Keratinocyte (primary cell): ENCODE results near the gene BOD1L1.

ENCODE experiments used
- EZH2 ChIP-seq: IDR thresholded peaks from one replicate; pipeline ENCODE4 v1.6.1; 2012; ENCODE audit warnings: inconsistent platforms, mild to moderate bottlenecking, low read length, moderate library complexity
- TF ChIP-seq, protein P1 (sequence below), 3 experiments: IDR thresholded peaks in 1 of 3; conservative IDR thresholded peaks in 1 of 3; optimal IDR thresholded peaks in 1 of 3; 2 replicates in 2 of 3; 3 replicates in 1 of 3; pipeline versions ENCODE3 to v1.5.1; 2011; ENCODE audit warnings: low read length in 3 of 3, mild to moderate bottlenecking in 3 of 3, moderate library complexity in 2 of 3, control low read depth in 1 of 3, inconsistent platforms in 1 of 3; ENCODE audit not compliant: insufficient read depth in 2 of 3; ENCODE audit errors: extremely low read depth in 1 of 3

DNA sequence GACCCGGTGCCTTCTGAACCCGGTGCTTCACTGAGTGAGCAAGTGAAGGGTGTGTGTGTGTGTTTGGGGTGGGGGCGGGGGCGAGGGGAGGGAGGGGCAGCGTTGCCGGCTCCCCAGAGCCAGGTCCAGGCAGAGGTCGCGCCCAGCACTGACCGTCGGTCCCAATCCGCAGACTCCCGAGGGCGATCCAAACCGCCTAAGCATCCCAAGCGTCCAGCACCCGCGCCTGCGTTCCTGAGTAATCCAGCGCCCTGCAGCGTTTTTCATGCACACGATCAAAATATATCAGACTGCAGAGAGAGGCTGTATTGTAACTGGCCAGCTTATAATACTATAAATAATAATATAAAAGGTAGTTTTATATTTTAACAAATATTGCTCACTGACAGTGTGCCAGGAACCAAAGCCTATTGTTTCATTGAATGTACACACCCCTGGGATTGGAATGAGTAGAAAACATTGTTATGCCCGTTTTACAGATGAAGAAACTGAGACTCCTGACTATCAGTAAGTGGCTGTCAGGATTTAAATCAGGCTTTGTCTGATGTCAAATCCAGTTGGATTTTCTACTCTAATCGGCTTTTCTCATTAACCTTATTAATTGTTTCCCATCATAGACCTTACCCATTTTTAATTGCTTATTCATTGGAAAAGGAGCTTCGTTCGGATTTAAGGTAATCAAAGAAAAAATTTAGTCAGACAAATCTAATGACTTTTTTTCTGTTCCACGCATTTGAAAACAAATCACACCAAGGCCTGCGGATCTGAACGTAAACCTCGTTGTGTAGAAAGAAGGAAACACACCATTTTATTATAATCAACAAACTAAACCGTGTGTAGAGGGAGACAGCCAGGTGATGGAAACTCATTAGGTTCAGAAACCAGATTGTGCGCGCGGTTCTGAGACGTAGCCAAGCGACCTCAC lies 79.2 kb downstream of the BOD1L1 start:
- TF ChIP-seq, protein P1, sequence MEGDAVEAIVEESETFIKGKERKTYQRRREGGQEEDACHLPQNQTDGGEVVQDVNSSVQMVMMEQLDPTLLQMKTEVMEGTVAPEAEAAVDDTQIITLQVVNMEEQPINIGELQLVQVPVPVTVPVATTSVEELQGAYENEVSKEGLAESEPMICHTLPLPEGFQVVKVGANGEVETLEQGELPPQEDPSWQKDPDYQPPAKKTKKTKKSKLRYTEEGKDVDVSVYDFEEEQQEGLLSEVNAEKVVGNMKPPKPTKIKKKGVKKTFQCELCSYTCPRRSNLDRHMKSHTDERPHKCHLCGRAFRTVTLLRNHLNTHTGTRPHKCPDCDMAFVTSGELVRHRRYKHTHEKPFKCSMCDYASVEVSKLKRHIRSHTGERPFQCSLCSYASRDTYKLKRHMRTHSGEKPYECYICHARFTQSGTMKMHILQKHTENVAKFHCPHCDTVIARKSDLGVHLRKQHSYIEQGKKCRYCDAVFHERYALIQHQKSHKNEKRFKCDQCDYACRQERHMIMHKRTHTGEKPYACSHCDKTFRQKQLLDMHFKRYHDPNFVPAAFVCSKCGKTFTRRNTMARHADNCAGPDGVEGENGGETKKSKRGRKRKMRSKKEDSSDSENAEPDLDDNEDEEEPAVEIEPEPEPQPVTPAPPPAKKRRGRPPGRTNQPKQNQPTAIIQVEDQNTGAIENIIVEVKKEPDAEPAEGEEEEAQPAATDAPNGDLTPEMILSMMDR (optimal IDR thresholded peaks at IDR 0.05 in 1 of 3, IDR thresholded peaks at IDR 0.05 in 1 of 3, conservative IDR thresholded peaks at IDR 0.05 in 1 of 3; ENCODE audit: extremely low read depth in 1 of 3, insufficient read depth in 2 of 3, low read length in 3 of 3), result no peak
- TF ChIP-seq EZH2, result no peak
